HG02763 (cell line): ENCODE results near the gene DCAF4L1.

Experiments
- ATAC-seq: cut with Tn5 transposase; IDR thresholded peaks from one replicate; pipeline ENCODE4 v1.9.1; 2021; ENCODE audit warnings: mild to moderate bottlenecking, moderate library complexity; ENCODE audit not compliant: unreplicated experiment

Gene DCAF4L1

DNA sequence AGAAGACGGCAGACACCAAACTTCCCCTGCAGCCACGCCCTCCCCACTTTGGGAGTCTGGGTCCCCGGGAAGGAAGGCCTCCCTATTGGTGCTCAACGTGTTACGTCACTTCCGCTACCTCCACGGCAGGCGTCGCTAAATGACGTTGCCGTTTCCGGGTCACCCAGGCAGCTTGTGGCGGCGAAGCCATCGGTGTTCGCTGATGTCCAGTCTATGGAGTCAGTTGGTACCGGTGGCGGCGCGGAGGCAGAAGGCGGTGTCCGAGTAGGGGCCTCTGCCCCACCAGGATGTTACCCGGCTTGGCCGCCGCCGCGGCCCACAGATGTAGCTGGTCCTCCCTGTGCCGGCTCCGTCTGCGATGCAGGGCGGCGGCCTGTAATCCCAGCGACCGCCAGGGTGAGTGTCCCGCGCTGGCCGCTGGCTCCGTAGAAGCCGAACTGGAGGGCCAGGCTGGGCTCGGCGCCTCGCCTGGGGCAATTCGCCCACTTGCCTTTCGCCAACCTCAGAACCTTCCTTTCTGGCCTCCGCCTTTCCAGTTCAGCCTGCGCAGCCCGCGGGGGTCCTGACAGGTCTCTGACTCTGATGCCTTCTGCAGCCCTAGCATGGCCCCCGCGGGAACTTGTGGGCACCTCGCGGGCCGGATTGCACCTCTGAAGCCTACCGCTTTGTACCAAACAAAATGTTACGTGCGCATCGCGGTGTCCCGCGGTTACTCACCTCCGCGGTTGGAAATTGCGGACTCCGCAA lies 9.0 kb downstream of the DCAF4L1 start, which contains the start of gene SLC30A9:
Gene SLC30A9, plus strand, starts transcription at position 166 of the 747 bp plus-strand sequence. Its CDS starts 122 bp downstream, at position 288.
- peak; percentile 98 for ATAC-seq

DNA sequence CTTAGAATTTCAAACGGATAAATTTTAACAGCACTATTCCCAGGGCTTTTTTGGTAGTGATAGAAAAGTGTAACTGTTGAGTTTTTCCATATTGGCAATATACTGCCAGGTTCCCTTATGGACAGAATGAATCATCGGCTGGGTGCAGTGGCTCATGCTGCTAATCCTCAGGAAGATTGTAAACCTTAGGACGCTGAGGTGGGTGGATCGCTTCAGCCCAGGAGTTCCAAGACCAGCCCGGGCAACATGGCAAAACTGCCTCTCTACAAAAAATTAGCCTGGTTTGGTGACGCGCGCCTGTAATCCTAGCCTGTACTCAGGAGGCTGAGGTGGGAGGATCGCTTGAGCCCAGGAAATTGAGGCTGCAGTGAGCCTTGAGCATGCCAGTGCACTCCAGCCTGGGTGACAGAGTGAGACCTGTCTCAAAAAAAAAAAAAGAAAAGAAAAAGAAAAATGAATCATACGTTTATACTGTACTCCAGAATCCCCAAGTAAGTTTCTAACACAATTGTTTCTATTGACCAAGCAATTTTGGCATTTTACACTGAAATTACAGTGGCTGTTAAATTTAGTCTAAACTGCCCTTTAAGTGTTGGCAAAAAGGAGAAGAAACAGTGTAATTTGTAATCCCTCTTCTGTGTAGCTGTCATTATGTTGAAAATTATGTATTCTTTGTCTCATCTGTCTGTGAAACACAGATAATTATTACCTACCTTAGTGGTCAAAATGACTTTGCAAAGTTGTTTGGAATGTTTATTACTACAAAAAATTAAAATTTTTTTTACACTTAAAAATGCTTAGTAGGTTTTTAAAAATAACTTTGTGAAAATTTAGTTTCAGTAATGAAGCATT lies 10.6 kb downstream of the DCAF4L1 start:
- ATAC-seq = no peak

DNA sequence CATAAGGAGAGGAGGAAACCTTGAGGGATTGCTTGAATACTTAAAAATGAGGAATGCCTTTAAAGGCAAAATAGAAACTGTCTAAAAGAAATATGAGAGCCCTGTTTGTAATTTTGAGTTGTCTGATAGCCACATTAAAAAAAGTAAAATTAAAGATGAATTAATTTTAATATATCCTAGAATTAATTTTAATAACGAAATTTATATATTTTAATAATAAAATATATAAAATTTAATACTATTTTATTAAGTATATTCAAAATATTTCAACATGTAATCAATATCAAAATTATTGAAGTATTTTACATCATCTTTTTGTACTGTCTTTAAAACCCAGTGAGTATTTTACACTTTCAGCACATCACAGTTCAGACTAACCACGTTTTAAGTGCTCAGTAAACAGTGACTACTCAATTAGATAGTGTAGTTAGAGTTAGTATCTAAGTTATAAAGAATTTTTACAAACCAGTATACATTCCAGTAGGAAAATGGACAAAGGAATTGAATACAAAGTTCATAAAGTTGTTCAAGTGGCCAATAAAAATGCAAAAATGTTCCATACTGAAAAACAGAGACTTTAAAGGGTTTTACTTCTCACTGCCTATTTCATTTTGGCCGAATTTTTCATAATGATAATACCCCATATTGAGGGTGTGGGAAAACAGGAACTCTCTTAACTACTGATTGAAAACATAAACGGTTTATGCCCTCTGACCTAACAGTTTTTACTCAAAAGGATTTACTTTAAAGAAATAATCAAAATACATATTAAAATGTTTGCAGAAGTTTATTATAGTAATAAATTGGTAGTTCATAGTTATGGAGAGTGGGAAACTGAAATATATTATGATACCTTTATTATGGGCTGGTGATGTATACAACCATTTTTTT lies 11.7 kb downstream of the DCAF4L1 start:
- ATAC-seq = no peak

DNA sequence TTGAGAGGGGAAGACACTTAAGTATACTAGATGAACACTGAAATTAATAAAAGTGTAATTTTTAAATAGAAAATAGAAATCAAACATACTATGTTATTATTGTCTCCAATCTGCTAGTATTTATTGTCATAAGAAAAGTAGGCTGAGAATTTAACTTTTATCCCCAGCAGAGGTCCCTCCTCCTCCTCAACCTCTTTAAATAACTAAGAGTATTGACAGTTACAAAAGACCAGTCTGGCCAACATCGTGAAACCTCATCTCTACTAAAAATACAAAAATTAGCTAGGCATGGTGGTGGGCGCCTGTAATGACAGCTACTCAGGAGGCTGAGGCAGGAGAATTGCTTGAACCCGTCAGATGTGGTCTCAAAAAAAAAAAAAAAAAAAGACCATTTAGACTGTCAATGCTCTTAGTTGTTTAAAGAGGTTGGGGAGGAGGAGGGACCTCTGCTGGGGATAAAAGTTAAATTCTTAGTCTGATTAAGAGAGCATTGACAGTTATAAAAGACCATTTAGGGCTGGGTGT lies 13.0 kb downstream of the DCAF4L1 start:
- ATAC-seq = no peak

DNA sequence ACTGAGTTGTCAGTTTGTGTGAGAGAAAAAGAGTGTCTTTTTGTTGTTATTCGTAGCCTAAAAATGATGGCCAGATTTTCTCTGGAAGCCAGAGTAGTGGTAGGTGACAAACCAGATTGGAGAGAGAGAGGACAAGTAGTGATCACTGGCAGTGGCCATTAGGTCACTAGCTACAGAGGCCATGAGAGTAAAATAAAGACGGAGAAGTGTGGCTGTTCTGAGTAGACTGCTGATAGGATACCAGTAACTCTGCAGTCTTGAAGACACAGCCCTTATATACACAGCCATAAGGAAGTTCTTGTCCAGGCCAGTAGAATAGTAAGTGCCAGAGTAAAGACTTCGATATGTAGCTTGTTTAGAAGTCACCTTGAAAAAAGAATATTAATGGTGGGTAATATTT lies 16.5 kb downstream of the DCAF4L1 start:
- no peak for ATAC-seq

DNA sequence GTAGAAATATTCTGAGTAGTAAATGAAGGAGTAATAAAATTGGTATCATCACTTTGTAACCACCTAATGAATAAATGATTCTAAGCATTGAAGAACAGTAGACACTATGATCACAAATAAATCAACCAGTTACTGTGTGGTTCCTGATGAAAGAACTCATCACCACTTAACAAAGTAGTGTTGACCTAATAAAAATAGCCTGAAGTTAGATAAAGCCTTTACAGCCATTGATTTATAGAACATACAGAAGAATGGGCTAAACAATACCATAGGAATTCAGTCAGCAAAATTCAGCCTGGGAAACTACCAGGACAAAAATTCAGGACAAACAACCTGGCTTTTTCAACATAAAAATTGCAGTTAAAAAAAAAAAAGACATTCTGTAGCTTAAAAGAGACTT lies 17.8 kb downstream of the DCAF4L1 start:
- ATAC-seq = no peak

DNA sequence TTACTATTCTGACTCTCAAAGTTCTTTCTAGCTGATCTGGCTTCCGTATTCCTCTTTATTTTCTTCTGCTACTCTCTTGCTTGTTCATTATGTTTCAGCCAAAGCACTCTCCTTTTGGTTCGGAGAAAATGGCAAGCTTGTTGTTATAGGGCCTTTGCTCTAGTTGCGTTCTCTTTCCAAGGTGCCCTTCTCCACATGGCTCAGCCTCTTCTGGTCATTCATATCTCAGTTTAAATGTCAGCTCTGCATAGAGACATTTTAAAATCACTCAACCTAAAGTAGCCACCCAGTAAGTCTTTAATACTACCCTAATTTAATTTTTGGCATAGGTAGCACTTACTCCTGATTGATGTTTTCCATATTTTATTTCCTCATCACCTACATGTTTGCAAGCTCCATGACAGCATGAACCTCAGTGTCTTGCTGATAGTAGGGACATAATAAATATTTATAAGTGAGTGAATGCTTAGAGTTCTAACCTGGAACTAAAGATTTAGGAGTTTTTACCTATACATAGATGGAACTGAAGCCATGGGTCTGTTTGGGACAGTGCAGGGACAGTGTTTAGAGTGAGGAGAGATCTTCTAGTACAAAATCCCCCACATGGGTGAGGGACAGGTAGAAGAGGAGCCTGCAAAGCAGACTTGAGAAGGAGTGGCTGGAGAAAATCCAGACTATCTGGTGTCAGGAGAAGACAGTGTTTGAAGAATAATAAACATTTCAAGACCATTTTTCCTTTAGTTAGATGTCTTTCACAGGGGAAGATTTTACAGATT lies 26.6 kb downstream of the DCAF4L1 start:
- ATAC-seq = no peak

DNA sequence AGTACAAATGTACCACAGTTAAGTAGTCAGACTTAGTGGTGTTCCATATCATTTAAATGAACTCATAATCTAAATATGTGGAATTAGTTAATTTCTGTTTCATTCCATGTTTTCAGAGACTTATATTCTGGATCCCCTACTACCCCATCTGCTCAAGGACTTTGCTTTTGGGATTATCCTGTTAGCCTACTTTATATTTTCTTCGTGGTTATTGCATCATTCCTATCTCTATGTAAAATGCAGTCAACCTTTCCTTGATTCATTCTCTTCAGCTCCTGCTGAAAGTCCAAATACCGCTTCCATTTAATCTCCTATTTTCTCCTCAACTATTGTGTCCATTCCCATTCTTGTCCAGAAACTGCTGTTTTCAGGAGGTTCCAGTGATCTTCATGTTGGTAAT lies 33.9 kb downstream of the DCAF4L1 start:
- no peak for ATAC-seq

DNA sequence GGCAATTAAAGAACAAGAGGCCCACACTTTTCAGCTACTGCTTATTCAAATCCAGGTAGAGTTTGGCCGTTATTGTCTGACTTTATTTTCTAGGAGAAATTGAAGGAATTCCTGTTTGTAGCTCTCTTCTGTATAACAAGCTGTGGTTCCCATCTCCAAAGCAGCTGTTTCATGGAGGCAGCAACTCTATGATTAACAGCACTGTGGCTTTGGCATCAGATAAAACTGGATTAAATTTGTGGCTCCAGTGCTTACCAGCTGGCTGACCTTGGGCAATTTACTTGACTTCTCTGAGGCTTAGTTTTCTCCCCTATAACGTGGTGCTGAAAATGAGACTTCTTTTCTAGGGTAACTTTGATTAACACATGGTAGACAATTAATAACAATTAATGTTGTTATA lies 36.9 kb downstream of the DCAF4L1 start:
- ATAC-seq = no peak
